ENCODE data around the gene NAA80. TPM values are rescaled to one million over a fixed set of nuclear protein-coding genes. Genes with fewer than 3 reads are reported as not detected.
"Not testable (repeated sequence)": the region's sequence is repeated elsewhere in the genome, so short reads cannot be mapped to it uniquely, and the experiment has no call there.

The NAA80 gene
- total RNA-seq, 2 experiments from 2014 or later: 18.8 to 19.6 TPM

- peaks cover 4% of the 10 kb centered on the region for H3K4me1 Mint-ChIP-seq (ENCODE audit: low read depth)
- H3K36me3 Mint-ChIP-seq: no peaks in the 10 kb centered on the region
- no peaks in the 10 kb centered on the region for H3K9me3 Mint-ChIP-seq
- no peak overlapping the region for H3K4me3 Mint-ChIP-seq
- POLR2A ChIA-PET: interaction anchor here (1.5 kb wide), 1 partner anchor 21 kb away, joined by 6 read pairs; no protein-coding TSS in a partner anchor
- CTCF ChIA-PET: interaction anchor here (0.6 to 1.7 kb wide), 5 partner anchors 21 to 135 kb away, joined by 3 to 8 read pairs (median 3); no protein-coding TSS in a partner anchor
- DNase-seq: no peak
- no peak overlapping the region for H3K27ac Mint-ChIP-seq
- intact Hi-C loops (cut with micrococcal nuclease): no loop called here
- H3K27me3 Mint-ChIP-seq: no peaks in the 10 kb centered on the region
These were observed 31.8 kb downstream of the NAA80 start for GRCh38 chr3:50267280-50267913.

- H3K27ac Mint-ChIP-seq: no peak overlapping the region
- no peaks in the 10 kb centered on the region for H3K27me3 Mint-ChIP-seq
- CTCF ChIA-PET: interaction anchor here (0.6 to 1.7 kb wide), 5 partner anchors 20 to 135 kb away, joined by 3 to 8 read pairs (median 3); no protein-coding TSS in a partner anchor
- no peak overlapping the region for H3K4me3 Mint-ChIP-seq
- intact Hi-C loops (cut with micrococcal nuclease): no loop called here
- POLR2A ChIA-PET: interaction anchor here (1.5 kb wide), 1 partner anchor 21 kb away, joined by 6 read pairs; no protein-coding TSS in a partner anchor
- peaks cover 3% of the 10 kb centered on the region for H3K4me1 Mint-ChIP-seq (ENCODE audit: low read depth)
- H3K36me3 Mint-ChIP-seq: no peaks in the 10 kb centered on the region
- H3K9me3 Mint-ChIP-seq: no peaks in the 10 kb centered on the region
- no peak for DNase-seq
These were observed 32.4 kb downstream of the NAA80 start for GRCh38 chr3:50266836-50267235.

- Mint-ChIP-seq H3K9me3 (no peaks in the 10 kb centered on the region), H3K27ac (no peak overlapping the region), H3K36me3 (no peaks in the 10 kb centered on the region), H3K4me1 (ENCODE audit: low read depth) (no peaks in the 10 kb centered on the region), H3K4me3 (no peak overlapping the region), H3K27me3 (no peaks in the 10 kb centered on the region)
- intact Hi-C loops (cut with micrococcal nuclease): no loop called here
- ChIA-PET CTCF (interaction anchor here (1.4 kb wide), 2 partner anchors 40 to 71 kb away, joined by 3 read pairs; no protein-coding TSS in a partner anchor), POLR2A (interaction anchor here (1.5 kb wide), 1 partner anchor 20 kb away, joined by 6 read pairs; no protein-coding TSS in a partner anchor)
- DNase-seq: no peak
These were observed 33.2 kb downstream of the NAA80 start for GRCh38 chr3:50266017-50266416.

- Mint-ChIP-seq H3K27me3 (no peaks in the 10 kb centered on the region), H3K9me3 (no peaks in the 10 kb centered on the region), H3K27ac (no peak overlapping the region), H3K36me3 (no peaks in the 10 kb centered on the region), H3K4me3 (no peak overlapping the region), H3K4me1 (ENCODE audit: low read depth) (no peaks in the 10 kb centered on the region)
- ChIA-PET CTCF (interaction anchor here (1.4 kb wide), 2 partner anchors 39 to 71 kb away, joined by 3 read pairs; no protein-coding TSS in a partner anchor), POLR2A (interaction anchor here (1.3 to 1.5 kb wide), 2 partner anchors 17 to 19 kb away, joined by 4 to 6 read pairs; no protein-coding TSS in a partner anchor)
- no peak for DNase-seq
- intact Hi-C loops (cut with micrococcal nuclease): no loop called here
These were observed 33.6 kb downstream of the NAA80 start for GRCh38 chr3:50265571-50265970.

GRCh38 chr3:50264964-50265485, 34.2 kb downstream of the NAA80 start:
- POLR2A ChIA-PET: interaction anchor here (1.3 kb wide), 1 partner anchor 17 kb away, joined by 4 read pairs; no protein-coding TSS in a partner anchor
- intact Hi-C loops (cut with micrococcal nuclease): no loop called here

GRCh38 chr3:50264383-50264963, 34.7 kb downstream of the NAA80 start:
- Mint-ChIP-seq H3K36me3 (no peaks in the 10 kb centered on the region), H3K4me1 (ENCODE audit: low read depth) (peaks cover 4% of the 10 kb centered on the region), H3K4me3 (no peak overlapping the region), H3K9me3 (no peaks in the 10 kb centered on the region), H3K27me3 (no peaks in the 10 kb centered on the region), H3K27ac (no peak overlapping the region)
- intact Hi-C loops (cut with micrococcal nuclease): no loop called here
- ChIA-PET POLR2A (interaction anchor here (1.0 to 1.3 kb wide), 2 partner anchors 16 to 18 kb away, joined by 3 to 4 read pairs; no protein-coding TSS in a partner anchor), CTCF (interaction anchor here (0.6 to 2.3 kb wide), 5 partner anchors 10 to 144 kb away, joined by 3 to 14 read pairs (median 5); no protein-coding TSS in a partner anchor)
- DNase-seq: no peak

More at GRCh38 chr3:50264964-50265485, 34.2 kb downstream of the NAA80 start:
- CTCF ChIA-PET: no interaction called here
- H3K27ac Mint-ChIP-seq: no peak overlapping the region
- no peaks in the 10 kb centered on the region for H3K36me3 Mint-ChIP-seq
- no peaks in the 10 kb centered on the region for H3K27me3 Mint-ChIP-seq
- H3K4me3 Mint-ChIP-seq: no peak overlapping the region
- no peaks in the 10 kb centered on the region for H3K4me1 Mint-ChIP-seq (ENCODE audit: low read depth)
- no peak for DNase-seq
- no peaks in the 10 kb centered on the region for H3K9me3 Mint-ChIP-seq

GRCh38 chr3:50263478-50264382, 35.5 kb downstream of the NAA80 start:
- H3K4me3 Mint-ChIP-seq: no peak overlapping the region
- ChIA-PET POLR2A (interaction anchor here (0.9 to 1.1 kb wide), 3 partner anchors 9 to 65 kb away, joined by 3 to 4 read pairs (median 3); no protein-coding TSS in a partner anchor), CTCF (interaction anchor here (0.6 to 2.3 kb wide), 8 partner anchors 11 to 143 kb away, joined by 3 to 14 read pairs (median 4); no protein-coding TSS in a partner anchor)
- H3K36me3 Mint-ChIP-seq: no peaks in the 10 kb centered on the region
- H3K9me3 Mint-ChIP-seq: no peaks in the 10 kb centered on the region
- peaks cover 4% of the 10 kb centered on the region for H3K4me1 Mint-ChIP-seq (ENCODE audit: low read depth)
- DNase-seq: no peak
- no peak overlapping the region for H3K27ac Mint-ChIP-seq
- no peaks in the 10 kb centered on the region for H3K27me3 Mint-ChIP-seq
- intact Hi-C loops (cut with micrococcal nuclease): no loop called here

GRCh38 chr3:50262778-50263177, 36.4 kb downstream of the NAA80 start:
- Mint-ChIP-seq H3K9me3 (no peaks in the 10 kb centered on the region), H3K36me3 (peaks cover 8% of the 10 kb centered on the region), H3K4me1 (ENCODE audit: low read depth) (peaks cover 4% of the 10 kb centered on the region), H3K4me3 (no peak overlapping the region), H3K27me3 (no peaks in the 10 kb centered on the region), H3K27ac (no peak overlapping the region)
- CTCF ChIA-PET: interaction anchor here (1.1 to 2.3 kb wide), 4 partner anchors 11 to 37 kb away, joined by 3 to 14 read pairs (median 4); no protein-coding TSS in a partner anchor
- POLR2A ChIA-PET: interaction anchor here (0.9 to 1.1 kb wide), 2 partner anchors 9 to 64 kb away, joined by 3 to 4 read pairs; no protein-coding TSS in a partner anchor
- intact Hi-C loops (cut with micrococcal nuclease): no loop called here
- DNase-seq: no peak

GRCh38 chr3:50262200-50262599, 37.0 kb downstream of the NAA80 start:
- DNase-seq; intact Hi-C loops (cut with micrococcal nuclease); H3K4me3 Mint-ChIP-seq; H3K9me3 Mint-ChIP-seq; H3K27me3 Mint-ChIP-seq; H3K4me1 Mint-ChIP-seq (ENCODE audit: low read depth); H3K27ac Mint-ChIP-seq: not testable (repeated sequence)
- CTCF ChIA-PET: interaction anchor here (1.6 to 8.0 kb wide), 3 partner anchors 13 to 34 kb away, joined by 4 to 102 read pairs (median 14); no protein-coding TSS in a partner anchor
- POLR2A ChIA-PET: interaction anchor here (0.9 kb wide), 1 partner anchor 27 kb away, joined by 4 read pairs; the partner anchor contains the start of gene GNAI2
- peaks cover 13% of the 10 kb centered on the region for H3K36me3 Mint-ChIP-seq

GRCh38 chr3:50261505-50261904, 37.7 kb downstream of the NAA80 start:
- no peaks in the 10 kb centered on the region for H3K9me3 Mint-ChIP-seq
- H3K4me1 Mint-ChIP-seq (ENCODE audit: low read depth): peaks cover 6% of the 10 kb centered on the region
- DNase-seq: no peak
- no peak overlapping the region for H3K4me3 Mint-ChIP-seq
- ChIA-PET POLR2A (interaction anchor here (0.9 kb wide), 1 partner anchor 26 kb away, joined by 4 read pairs; the partner anchor contains the start of gene GNAI2), CTCF (interaction anchor here (8.0 to 8.2 kb wide), 2 partner anchors 13 to 32 kb away, joined by 96 to 102 read pairs; no protein-coding TSS in a partner anchor)
- no peak overlapping the region for H3K27ac Mint-ChIP-seq
- peaks cover 20% of the 10 kb centered on the region for H3K36me3 Mint-ChIP-seq
- H3K27me3 Mint-ChIP-seq: no peaks in the 10 kb centered on the region
- intact Hi-C loops (cut with micrococcal nuclease): no loop called here
